OCI-LY1 (cell line): ENCODE data around the gene RGS19.

Experiments used
- H2AFZ ChIP-seq: fragments of 200-600 bp; sonication (generic), shearing (Covaris generic); 2 replicates; pipeline ENCODE4 v1.6.0; 2014; ENCODE audit warnings: antibody characterized with exemption, mild to moderate bottlenecking, low read length
- H3F3A ChIP-seq: fragments of 200-600 bp; sonication (generic), shearing (Covaris generic); 2 replicates; pipeline ENCODE4 v1.6.0; 2014; ENCODE audit warnings: mild to moderate bottlenecking, antibody characterized with exemption, low read length, moderate library complexity; ENCODE audit not compliant: insufficient read depth
- H3K27ac ChIP-seq: fragments of 200-600 bp; sonication (generic); 2 replicates; pipeline ENCODE4 v1.5.1; 2014; ENCODE audit warnings: low read length, mixed run types, mild to moderate bottlenecking, low read depth; ENCODE audit not compliant: poor library complexity, severe bottlenecking
- H3K27me3 ChIP-seq: fragments of 200-600 bp; sonication (generic); 2 replicates; pipeline ENCODE4 v1.6.0; 2014; ENCODE audit warnings: antibody characterized with exemption, mild to moderate bottlenecking, low read length, moderate library complexity; ENCODE audit not compliant: insufficient read depth
- H3K36me3 ChIP-seq: fragments of 200-600 bp; sonication (generic); 2 replicates; pipeline ENCODE4 v1.6.1; 2014; ENCODE audit warnings: mild to moderate bottlenecking, antibody characterized with exemption, low read length, moderate library complexity, mixed read lengths; ENCODE audit not compliant: insufficient read depth
- H3K4me1 ChIP-seq: fragments of 200-600 bp; sonication (generic); 2 replicates; pipeline ENCODE4 v1.5.1; 2014; ENCODE audit warnings: mild to moderate bottlenecking, low read length, moderate library complexity; ENCODE audit not compliant: insufficient read depth, severe bottlenecking
- H3K4me2 ChIP-seq: fragments of 200-600 bp; sonication (generic), shearing (Covaris generic); 2 replicates; pipeline ENCODE4 v1.6.1; 2014; ENCODE audit warnings: low read length
- H3K4me3 ChIP-seq: fragments of 200-600 bp; sonication (generic); 2 replicates; pipeline ENCODE4 v1.5.1; 2014; ENCODE audit warnings: low read length, low read depth, mild to moderate bottlenecking, mixed read lengths; ENCODE audit not compliant: poor library complexity, severe bottlenecking
- H3K79me2 ChIP-seq: fragments of 200-600 bp; shearing (Covaris generic); 2 replicates; pipeline ENCODE4 v1.6.1; 2016; ENCODE audit warnings: mixed run types, low read length, mixed read lengths; ENCODE audit not compliant: insufficient read depth
- H3K9ac ChIP-seq: fragments of 200-600 bp; sonication (generic), shearing (Covaris generic); 2 replicates; pipeline ENCODE4 v1.6.1; 2014; ENCODE audit warnings: mild to moderate bottlenecking, low read length, mixed read lengths
- H3K9me2 ChIP-seq: fragments of 200-600 bp; sonication (generic), shearing (Covaris generic); 2 replicates; pipeline ENCODE4 v1.6.1; 2014; ENCODE audit warnings: low read depth, mild to moderate bottlenecking, low read length, mixed read lengths
- H3K9me3 ChIP-seq: fragments of 200-600 bp; shearing (Covaris generic); 2 replicates; pipeline ENCODE4 v1.6.1; 2014; ENCODE audit warnings: low read length, mixed read lengths
- H4K20me1 ChIP-seq: fragments of 200-600 bp; sonication (generic), shearing (Covaris generic); 2 replicates; pipeline ENCODE4 v1.6.0; 2016; ENCODE audit warnings: mild to moderate bottlenecking, low read length; ENCODE audit not compliant: insufficient read depth
- EZH2 ChIP-seq: fragments of 200-600 bp; sonication (generic), shearing (Covaris generic); IDR thresholded peaks from 2 replicates; pipeline ENCODE4 v1.8.0; 2017; ENCODE audit warnings: borderline replicate concordance, mixed run types, mild to moderate bottlenecking, antibody characterized with exemption, low read length, moderate library complexity, mixed read lengths
- TF ChIP-seq, protein P1 (sequence below): fragments of 200-600 bp; sonication (generic), shearing (Covaris generic); IDR thresholded peaks from 2 replicates; pipeline ENCODE4 v1.5.1; 2017; ENCODE audit warnings: mild to moderate bottlenecking, antibody characterized with exemption, low read length, moderate library complexity, mixed read lengths

The RGS19 gene

DNA sequence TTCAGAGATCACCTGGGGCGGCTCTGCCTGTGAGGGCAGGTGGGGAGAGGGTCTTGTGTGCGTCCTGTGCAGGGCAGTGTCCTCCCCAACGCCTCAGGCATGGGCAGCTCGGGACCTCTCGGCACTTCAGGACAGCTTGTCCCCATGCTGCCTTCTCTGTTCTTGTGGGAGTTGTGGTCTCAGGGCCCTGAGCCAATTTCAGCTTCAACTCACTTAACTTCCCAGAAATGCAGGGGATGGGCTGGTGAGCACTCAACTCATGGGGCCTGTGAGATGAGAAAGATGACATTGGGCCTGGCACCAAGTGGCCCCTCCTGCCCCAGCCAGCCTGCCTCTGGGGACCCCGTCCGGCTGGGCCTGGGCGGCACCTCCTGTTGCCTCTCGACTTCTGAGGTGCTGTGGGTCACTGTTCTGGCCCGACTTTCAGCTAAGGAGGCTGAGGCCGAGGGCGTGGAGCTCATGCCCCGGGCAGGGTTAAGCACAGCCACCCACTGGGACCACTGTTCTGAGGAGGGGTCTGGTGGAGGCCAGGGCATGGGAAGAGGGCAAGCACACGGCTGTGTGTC lies 6.7 kb downstream of the RGS19 start:
- TF ChIP-seq EZH2: no peak
- TF ChIP-seq, protein P1, sequence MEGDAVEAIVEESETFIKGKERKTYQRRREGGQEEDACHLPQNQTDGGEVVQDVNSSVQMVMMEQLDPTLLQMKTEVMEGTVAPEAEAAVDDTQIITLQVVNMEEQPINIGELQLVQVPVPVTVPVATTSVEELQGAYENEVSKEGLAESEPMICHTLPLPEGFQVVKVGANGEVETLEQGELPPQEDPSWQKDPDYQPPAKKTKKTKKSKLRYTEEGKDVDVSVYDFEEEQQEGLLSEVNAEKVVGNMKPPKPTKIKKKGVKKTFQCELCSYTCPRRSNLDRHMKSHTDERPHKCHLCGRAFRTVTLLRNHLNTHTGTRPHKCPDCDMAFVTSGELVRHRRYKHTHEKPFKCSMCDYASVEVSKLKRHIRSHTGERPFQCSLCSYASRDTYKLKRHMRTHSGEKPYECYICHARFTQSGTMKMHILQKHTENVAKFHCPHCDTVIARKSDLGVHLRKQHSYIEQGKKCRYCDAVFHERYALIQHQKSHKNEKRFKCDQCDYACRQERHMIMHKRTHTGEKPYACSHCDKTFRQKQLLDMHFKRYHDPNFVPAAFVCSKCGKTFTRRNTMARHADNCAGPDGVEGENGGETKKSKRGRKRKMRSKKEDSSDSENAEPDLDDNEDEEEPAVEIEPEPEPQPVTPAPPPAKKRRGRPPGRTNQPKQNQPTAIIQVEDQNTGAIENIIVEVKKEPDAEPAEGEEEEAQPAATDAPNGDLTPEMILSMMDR: no peak
- Histone ChIP-seq H3K4me2 (no peak overlapping the region), H3K4me1 (peaks cover 7% of the 10 kb centered on the region), H3K27ac (no peak overlapping the region), H3K36me3 (no peaks in the 10 kb centered on the region; the same call in 1 of the 2 replicates), H3F3A (no peaks in the 10 kb centered on the region), H2AFZ (no peak overlapping the region), H3K9ac (no peak overlapping the region), H3K9me3 (no peaks in the 10 kb centered on the region), H3K79me2 (no peaks in the 10 kb centered on the region), H3K4me3 (no peak overlapping the region), H3K27me3 (peaks cover 9% of the 10 kb centered on the region; the same call in 1 of the 2 replicates), H4K20me1 (no peaks in the 10 kb centered on the region), H3K9me2 (no peaks in the 10 kb centered on the region)

DNA sequence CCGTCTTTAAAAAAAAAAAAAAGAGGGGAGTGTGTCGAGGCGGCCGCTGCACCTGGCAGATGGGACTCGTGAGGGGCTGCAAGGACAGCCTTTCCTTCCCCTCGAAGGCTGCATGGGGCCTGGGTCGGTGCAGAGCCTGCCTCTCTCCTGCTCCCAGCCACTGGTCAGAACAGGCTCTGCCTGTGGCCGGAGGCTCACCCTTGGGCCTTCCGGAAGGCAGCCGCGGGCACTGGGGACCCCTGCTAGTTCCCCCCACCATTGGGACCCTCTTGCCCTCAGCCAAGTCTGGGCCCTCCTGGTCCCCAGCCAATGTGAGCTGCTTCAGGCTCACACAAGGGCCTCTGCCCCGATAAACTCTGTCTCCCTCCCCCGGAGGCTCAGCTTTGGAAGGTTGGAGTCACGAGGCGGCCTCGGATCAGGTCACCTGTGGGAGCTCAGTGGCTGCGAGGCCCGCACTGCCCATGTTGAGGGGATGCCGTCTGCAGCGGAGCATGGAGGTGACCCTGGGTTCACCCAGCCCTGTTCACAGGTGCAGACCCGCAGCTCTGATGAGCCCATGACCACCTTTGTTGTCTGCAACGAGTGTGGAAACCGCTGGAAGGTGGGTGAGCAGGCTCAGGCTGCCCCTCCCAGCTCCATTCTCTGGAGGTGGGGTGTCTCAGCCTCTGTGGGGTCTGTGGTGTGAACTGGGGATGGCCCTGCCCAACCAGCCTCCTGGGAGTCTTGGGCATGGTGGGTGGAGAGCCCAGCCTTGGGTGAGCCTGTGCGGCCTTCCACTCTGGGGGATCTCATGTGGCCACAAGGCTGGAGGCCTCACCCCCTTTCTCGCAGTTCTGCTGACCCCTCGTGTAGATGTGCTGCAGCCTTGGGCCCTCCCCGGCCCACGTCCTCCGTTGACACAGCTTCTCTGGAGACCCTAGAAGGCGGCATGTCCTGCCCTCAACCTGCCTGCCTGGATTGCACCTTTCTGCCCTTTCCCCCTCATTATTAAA lies 7.7 kb downstream of the RGS19 start:
- H3K4me2 ChIP-seq: no peak overlapping the region
- no peaks in the 10 kb centered on the region for H3F3A ChIP-seq
- H3K9me3 ChIP-seq: no peaks in the 10 kb centered on the region
- no peak overlapping the region for H2AFZ ChIP-seq
- H3K4me3 ChIP-seq: no peak overlapping the region
- no peaks in the 10 kb centered on the region for H4K20me1 ChIP-seq
- no peak overlapping the region for H3K9ac ChIP-seq
- peaks cover 9% of the 10 kb centered on the region; the same call in 1 of the 2 replicates for H3K27me3 ChIP-seq
- H3K36me3 ChIP-seq: no peaks in the 10 kb centered on the region; the same call in 1 of the 2 replicates
- no peaks in the 10 kb centered on the region for H3K4me1 ChIP-seq
- no peaks in the 10 kb centered on the region for H3K9me2 ChIP-seq
- no peak overlapping the region for H3K27ac ChIP-seq
- H3K79me2 ChIP-seq: no peaks in the 10 kb centered on the region
- no peak for TF ChIP-seq EZH2
- TF ChIP-seq, protein P1: no peak

DNA sequence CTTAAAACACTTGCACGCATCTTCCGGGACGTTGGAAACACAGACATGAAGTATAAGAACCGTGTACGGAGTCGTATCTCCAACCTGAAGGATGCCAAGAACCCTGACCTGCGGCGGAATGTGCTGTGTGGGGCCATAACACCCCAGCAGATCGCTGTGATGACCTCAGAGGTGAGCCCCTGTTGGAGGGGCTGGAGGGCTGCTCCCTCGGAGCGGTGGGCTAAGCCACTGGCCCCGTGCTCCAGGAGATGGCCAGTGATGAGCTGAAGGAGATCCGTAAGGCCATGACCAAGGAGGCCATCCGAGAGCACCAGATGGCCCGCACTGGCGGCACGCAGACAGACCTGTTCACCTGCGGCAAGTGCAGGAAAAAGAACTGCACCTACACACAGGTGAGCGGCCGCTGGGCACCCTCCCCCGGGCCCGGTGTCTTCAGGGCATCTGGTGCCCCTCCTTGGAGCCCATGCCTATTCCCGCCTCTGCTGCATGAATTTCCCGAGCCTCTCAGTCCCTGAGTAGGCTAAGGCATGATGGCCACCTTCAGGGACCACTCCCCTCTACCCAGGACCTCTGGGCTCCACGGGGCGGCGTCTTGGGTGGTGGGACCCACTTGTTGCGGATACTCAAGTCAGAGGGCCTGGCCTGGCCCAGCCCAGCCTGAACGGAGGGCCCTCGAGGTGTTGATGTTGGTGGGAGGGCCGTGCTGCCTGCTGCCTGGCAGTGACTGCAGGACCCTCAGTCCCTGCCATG lies 8.9 kb downstream of the RGS19 start:
- H3K27me3 ChIP-seq: peaks cover 9% of the 10 kb centered on the region; the same call in 1 of the 2 replicates
- no peaks in the 10 kb centered on the region for H3K9me2 ChIP-seq
- no peak overlapping the region for H3K9ac ChIP-seq
- no peaks in the 10 kb centered on the region; the same call in 1 of the 2 replicates for H3K36me3 ChIP-seq
- H3K4me3 ChIP-seq: no peak overlapping the region
- H2AFZ ChIP-seq: no peak overlapping the region
- TF ChIP-seq, protein P1: no peak
- TF ChIP-seq EZH2: no peak
- H3K4me1 ChIP-seq: peaks cover 9% of the 10 kb centered on the region
- no peaks in the 10 kb centered on the region for H3K79me2 ChIP-seq
- H3K27ac ChIP-seq: no peak overlapping the region
- no peaks in the 10 kb centered on the region for H3F3A ChIP-seq
- no peaks in the 10 kb centered on the region for H4K20me1 ChIP-seq
- H3K4me2 ChIP-seq: no peak overlapping the region
- H3K9me3 ChIP-seq: no peaks in the 10 kb centered on the region
